ENCODE results near the gene ELF4.

ELF4 gene

DNA sequence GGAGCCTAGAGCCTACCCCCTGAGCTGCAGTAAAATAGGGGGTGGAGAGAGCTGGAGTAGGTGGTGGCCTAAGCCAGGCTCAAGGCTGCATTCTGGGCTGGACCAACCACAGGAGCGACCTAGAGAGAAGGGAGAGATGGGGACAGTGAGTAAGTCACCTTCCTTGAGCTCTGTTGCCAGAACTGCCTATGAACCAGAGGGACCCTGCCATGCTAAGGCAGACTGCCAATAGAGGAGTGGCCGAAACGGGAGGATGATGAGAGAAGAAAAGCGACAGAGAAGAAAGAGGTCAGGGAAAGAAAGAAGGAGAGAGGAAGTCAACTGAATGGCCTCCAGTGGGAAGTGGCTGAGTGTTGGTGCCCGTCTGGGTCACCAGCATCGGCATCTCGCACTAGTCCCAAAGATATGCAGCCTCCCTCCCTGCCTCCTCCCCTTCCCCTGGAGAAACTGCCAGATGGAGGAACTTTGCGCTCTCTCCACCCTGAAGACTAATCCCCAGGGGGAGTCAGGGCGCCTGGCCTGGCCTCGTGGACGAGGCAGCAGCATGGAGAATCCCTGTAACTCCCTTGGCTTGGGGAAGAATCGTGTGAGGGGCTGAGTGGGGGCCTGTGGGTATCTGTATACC, 28.8 kb downstream of the ELF4 start:
- no peaks in the 10 kb centered on the region for H3K9me3 ChIP-seq (replicated peaks; ENCODE audit: low read length)
- no peak overlapping the region for H3K4me2 ChIP-seq (ENCODE audit: low read length)
- H3K27me3 ChIP-seq (ENCODE audit: control insufficient read depth, insufficient read depth, low read length): no peaks in the 10 kb centered on the region
- H3K9ac ChIP-seq (ENCODE audit: low read depth, low read length): no peak overlapping the region
- H3K4me3 ChIP-seq (ENCODE audit: low read length): no peak overlapping the region
- peaks cover 25% of the 10 kb centered on the region for H3K4me1 ChIP-seq (ENCODE audit: control insufficient read depth, insufficient read depth, low read length)
- no peaks in the 10 kb centered on the region for H3K36me3 ChIP-seq (ENCODE audit: insufficient read depth, low read length)

DNA sequence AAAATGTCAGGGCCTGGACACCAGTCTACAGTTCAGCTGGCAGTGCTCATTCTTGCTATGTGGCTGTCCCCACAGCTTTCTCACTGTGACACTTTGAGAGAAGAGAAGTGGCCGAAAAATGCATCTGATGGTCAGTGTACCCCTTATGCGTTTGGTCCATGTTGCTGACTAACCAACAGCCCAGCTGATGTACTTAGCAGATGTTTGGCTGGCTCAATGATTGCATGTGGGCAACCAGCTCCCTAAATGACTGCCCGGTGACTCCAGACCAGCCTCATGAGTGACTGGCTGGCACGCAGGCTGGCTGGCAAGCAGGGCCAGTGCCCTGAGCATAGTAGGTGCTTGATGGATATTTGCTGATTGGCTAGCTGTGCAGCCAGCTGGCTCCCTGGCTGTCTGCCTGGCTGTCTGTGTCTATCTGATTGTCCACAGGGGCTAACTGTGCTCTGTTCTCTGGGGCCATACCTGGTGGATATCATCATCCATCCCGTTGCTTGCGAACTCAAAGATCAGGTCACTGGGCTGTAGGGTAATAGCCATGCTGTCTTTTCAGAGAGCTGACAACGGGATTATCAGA, 29.4 kb downstream of the ELF4 start:
- no peaks in the 10 kb centered on the region for H3K27me3 ChIP-seq (ENCODE audit: control insufficient read depth, insufficient read depth, low read length)
- peaks cover 24% of the 10 kb centered on the region for H3K4me1 ChIP-seq (ENCODE audit: control insufficient read depth, insufficient read depth, low read length)
- no peak overlapping the region for H3K4me3 ChIP-seq (ENCODE audit: low read length)
- H3K9me3 ChIP-seq (replicated peaks; ENCODE audit: low read length): no peaks in the 10 kb centered on the region
- no peak overlapping the region for H3K4me2 ChIP-seq (ENCODE audit: low read length)
- H3K36me3 ChIP-seq (ENCODE audit: insufficient read depth, low read length): no peaks in the 10 kb centered on the region
- H3K9ac ChIP-seq (ENCODE audit: low read depth, low read length): no peak overlapping the region

DNA sequence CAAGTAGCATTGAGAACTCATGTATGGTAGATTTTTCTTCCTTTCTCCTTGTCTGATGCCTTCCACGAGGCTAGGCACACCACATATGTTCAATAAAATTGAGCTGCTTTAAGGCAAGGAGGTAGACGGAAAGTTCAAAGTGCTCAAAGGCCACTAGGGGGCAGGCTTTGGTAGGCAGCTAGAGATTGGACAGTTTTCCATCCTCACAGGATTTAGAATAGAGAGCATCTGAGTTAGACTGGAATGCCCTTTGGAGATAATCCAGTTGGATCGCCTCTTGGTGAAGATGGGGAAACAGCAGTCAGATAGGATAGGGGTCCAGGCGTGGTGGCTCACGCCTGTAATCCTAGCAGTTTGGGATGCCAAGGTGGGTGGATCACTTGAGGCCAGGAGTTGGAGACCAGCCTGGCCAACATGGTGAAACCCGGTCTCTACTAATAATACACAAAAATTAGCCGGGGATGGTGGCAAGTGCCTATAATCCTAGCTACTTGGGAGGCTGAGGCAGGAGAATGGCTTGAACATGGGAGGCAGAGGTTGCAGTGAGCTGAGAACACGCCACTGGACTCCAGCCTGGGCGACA, 30.4 kb downstream of the ELF4 start:
- Histone ChIP-seq H3K27me3 (ENCODE audit: control insufficient read depth, insufficient read depth, low read length) (no peaks in the 10 kb centered on the region), H3K4me1 (ENCODE audit: control insufficient read depth, insufficient read depth, low read length) (peaks cover 17% of the 10 kb centered on the region), H3K4me3 (ENCODE audit: low read length) (no peak overlapping the region), H3K9me3 (replicated peaks; ENCODE audit: low read length) (no peaks in the 10 kb centered on the region), H3K9ac (ENCODE audit: low read depth, low read length) (no peak overlapping the region), H3K4me2 (ENCODE audit: low read length) (no peak overlapping the region), H3K36me3 (ENCODE audit: insufficient read depth, low read length) (no peaks in the 10 kb centered on the region)

DNA sequence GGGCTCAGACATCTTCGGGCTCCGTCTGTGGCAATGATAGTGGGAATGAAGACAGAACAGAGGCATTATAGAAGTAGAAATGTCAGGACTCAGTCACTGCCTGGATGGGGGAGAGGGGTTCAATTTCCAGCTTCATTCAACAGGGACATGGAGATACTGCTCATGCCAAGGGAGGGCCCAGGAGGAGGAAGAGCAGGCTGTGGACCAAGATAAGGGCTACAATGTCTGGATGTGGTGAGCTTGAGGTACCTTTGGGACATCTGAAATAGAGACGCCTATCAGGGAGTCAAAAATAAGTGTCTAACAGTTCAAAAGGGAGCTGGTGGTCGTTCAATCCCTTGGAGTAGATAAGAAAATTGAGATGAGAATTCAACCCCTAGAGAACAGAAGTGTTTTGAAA, 34.5 kb downstream of the ELF4 start:
- H3K4me2 ChIP-seq (ENCODE audit: low read length): no peak overlapping the region
- H3K36me3 ChIP-seq (ENCODE audit: insufficient read depth, low read length): peaks cover 12% of the 10 kb centered on the region
- H3K4me3 ChIP-seq (ENCODE audit: low read length): no peak overlapping the region
- no peaks in the 10 kb centered on the region for H3K4me1 ChIP-seq (ENCODE audit: control insufficient read depth, insufficient read depth, low read length)
- H3K9ac ChIP-seq (ENCODE audit: low read depth, low read length): no peak overlapping the region
- no peaks in the 10 kb centered on the region for H3K27me3 ChIP-seq (ENCODE audit: control insufficient read depth, insufficient read depth, low read length)
- no peaks in the 10 kb centered on the region for H3K9me3 ChIP-seq (replicated peaks; ENCODE audit: low read length)

DNA sequence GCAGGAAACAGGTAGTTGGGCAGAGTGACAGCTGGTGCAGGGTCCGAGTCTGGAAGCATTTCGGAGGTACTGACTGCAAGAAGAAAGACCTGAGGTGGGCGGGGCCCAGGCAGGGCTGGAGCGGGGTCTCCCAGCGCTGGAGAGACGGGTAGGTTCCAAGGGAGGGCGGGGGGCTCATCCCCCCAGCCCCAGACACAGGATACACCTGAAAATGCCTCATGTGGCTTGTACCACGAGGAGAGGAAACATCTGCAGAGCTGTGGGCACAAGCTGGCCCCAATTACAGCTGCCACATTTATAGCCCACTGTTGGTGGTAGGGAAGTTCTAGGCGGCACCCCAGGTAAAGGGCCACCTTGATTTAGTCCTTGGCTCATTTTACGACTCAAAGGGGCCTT, 38.0 kb downstream of the ELF4 start:
- Histone ChIP-seq H3K27me3 (ENCODE audit: control insufficient read depth, insufficient read depth, low read length) (no peaks in the 10 kb centered on the region), H3K4me3 (ENCODE audit: low read length) (no peak overlapping the region), H3K4me2 (ENCODE audit: low read length) (no peak overlapping the region), H3K9ac (ENCODE audit: low read depth, low read length) (no peak overlapping the region), H3K36me3 (ENCODE audit: insufficient read depth, low read length) (peaks cover 18% of the 10 kb centered on the region), H3K9me3 (replicated peaks; ENCODE audit: low read length) (no peaks in the 10 kb centered on the region), H3K4me1 (ENCODE audit: control insufficient read depth, insufficient read depth, low read length) (no peaks in the 10 kb centered on the region)

DNA sequence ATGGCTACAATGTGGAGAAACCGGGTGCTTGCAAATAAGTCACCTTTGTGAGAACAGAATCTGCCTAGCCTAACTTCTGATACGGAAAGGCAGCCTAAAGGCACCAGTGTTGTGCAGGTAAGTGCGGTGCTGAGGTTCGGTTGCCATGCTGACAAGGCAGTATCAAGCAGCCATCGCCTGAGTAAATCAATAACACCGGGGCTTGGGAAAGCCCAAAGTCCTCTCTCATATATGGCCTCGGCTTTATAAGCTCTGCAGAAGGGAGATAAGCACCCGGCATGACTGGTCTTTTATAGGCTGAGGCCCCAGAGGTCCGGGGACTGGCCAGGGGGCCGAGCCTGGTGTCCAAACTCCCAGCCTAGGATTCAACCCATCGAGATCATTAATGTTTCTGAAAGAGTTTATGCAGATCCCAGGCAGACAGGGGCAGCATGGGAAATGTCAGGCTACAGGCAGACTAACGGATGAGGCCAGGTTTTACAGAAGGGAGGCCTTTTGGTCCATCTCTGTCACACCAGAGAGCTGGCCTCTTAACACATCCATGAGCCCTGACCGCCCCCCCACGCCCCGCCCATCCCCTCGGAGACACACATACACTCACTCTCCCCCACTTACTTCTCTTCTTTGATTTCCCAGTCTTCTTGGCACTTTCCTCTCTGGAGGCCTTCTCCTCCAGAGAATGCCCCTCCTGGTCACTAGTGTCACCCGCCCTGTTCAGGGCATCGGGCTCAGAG, 38.5 kb downstream of the ELF4 start:
- no peak overlapping the region for H3K4me2 ChIP-seq (ENCODE audit: low read length)
- H3K4me1 ChIP-seq (ENCODE audit: control insufficient read depth, insufficient read depth, low read length): no peaks in the 10 kb centered on the region
- no peak overlapping the region for H3K4me3 ChIP-seq (ENCODE audit: low read length)
- no peak overlapping the region for H3K9ac ChIP-seq (ENCODE audit: low read depth, low read length)
- peaks cover 20% of the 10 kb centered on the region for H3K36me3 ChIP-seq (ENCODE audit: insufficient read depth, low read length)
- no peaks in the 10 kb centered on the region for H3K9me3 ChIP-seq (replicated peaks; ENCODE audit: low read length)
- H3K27me3 ChIP-seq (ENCODE audit: control insufficient read depth, insufficient read depth, low read length): no peaks in the 10 kb centered on the region

DNA sequence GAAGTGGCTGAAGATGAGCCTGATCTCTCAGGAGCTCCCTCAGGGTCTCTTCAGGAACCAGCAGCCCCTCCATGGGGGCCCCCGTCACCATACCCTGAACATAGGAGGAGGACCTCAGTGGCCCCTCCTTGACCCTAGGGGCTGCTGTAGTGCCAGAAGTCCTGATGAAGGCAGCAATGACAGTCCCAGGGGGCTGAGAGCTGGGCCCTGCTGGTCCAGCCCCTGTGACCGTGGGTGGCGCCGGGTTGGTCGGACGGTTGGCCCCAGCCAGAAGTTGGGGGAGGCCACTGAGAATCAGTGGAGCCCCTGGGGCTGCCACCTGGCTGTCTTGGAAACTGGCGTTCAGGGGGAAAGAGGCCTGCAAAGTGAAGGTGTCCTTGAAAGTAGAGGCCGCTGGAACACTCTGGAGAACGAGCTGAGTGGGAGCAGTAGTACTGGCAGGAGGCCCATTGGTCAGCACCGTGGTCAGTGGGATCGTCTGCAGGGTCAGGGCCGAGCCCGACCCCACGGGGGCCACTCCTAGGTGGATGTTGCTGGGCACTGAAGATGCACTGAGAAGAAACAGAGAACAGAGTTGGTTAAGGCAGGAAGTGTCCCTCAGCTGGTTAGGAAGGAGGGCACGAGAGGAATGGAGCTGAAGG, 43.2 kb downstream of the ELF4 start:
- Histone ChIP-seq H3K4me2 (ENCODE audit: low read length) (no peak overlapping the region), H3K4me3 (ENCODE audit: low read length) (no peak overlapping the region), H3K9me3 (replicated peaks; ENCODE audit: low read length) (no peaks in the 10 kb centered on the region), H3K36me3 (ENCODE audit: insufficient read depth, low read length) (peaks cover 20% of the 10 kb centered on the region), H3K9ac (ENCODE audit: low read depth, low read length) (no peak overlapping the region), H3K27me3 (ENCODE audit: control insufficient read depth, insufficient read depth, low read length) (no peaks in the 10 kb centered on the region), H3K4me1 (ENCODE audit: control insufficient read depth, insufficient read depth, low read length) (no peaks in the 10 kb centered on the region)

DNA sequence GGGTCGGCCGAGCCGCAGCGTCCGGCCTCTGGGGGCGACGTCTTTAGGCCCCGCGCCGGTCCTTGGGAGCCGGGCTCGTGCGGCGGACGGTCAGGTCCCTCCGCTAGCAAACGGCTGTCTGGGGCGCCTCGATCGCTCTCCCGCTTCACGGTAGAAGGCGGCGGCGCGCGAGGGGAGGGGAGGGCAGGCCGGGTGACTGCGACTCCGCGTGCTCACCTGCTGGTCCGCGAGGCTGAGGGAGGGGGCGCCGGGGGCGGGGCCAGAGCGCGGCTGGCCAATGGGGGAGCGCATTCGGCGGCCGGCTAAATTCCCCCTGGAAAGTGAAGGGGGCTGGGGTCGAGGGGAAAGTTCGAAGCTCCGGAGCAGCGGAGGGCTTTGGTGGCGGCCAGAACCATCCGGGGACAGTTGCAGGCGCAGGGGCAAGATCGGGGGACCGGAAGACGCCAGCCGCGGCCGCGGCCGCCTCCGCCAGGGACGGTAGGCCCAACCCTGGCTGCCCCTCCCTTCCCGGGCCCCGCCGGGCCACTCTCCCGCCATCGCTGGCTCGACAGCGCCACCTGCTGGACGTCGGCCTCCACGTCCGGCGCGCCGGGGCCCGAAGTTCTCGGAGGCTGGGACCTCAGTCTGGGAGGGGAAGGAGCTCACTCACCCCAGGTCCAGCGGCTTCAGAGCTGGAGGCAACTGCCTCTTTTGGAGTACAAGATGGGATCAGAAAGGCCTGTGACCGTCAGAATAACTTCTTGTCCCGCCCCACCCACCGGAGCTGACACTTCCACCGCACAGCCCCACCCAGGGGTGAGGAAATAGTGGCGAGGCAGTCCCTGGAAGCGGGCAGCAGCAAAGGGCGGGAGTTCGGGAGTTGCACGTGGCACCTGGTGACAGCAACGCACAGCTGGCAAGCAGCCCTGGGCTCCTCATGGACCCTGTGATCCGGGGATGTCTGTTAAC, 49.9 kb downstream of the ELF4 start:
- Histone ChIP-seq H3K36me3 (ENCODE audit: insufficient read depth, low read length) (peaks cover 6% of the 10 kb centered on the region), H3K9ac (ENCODE audit: low read depth, low read length) (peak overlapping the region; percentile 81), H3K27me3 (ENCODE audit: control insufficient read depth, insufficient read depth, low read length) (no peaks in the 10 kb centered on the region), H3K4me3 (ENCODE audit: low read length) (peak overlapping the region; percentile 77), H3K4me1 (ENCODE audit: control insufficient read depth, insufficient read depth, low read length) (peaks cover 2% of the 10 kb centered on the region), H3K9me3 (replicated peaks; ENCODE audit: low read length) (no peaks in the 10 kb centered on the region), H3K4me2 (ENCODE audit: low read length) (peak overlapping the region; percentile 76)

DNA sequence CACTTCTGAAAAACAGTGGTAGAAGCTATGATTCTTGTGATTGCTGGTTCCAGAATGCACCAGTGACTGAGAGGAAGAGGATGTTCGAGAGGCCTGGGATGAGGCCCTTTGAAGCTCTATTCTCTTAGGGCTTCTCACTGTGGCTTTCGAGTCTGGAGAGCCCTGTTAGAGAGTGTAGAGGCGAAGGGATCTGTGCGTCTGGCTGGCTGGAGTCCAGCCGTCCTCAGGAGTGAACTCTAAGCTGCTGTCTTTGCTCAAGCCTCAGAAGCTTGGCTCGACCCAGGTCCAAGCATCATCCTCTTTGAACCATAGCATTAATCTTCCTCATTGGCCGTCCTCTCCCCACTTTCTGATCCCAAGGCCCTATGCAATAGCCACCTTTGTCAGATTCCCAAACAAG, 51.6 kb downstream of the ELF4 start:
- Histone ChIP-seq H3K4me2 (ENCODE audit: low read length) (no peak overlapping the region), H3K36me3 (ENCODE audit: insufficient read depth, low read length) (no peaks in the 10 kb centered on the region), H3K9me3 (replicated peaks; ENCODE audit: low read length) (no peaks in the 10 kb centered on the region), H3K27me3 (ENCODE audit: control insufficient read depth, insufficient read depth, low read length) (no peaks in the 10 kb centered on the region), H3K4me1 (ENCODE audit: control insufficient read depth, insufficient read depth, low read length) (peaks cover 5% of the 10 kb centered on the region), H3K9ac (ENCODE audit: low read depth, low read length) (no peak overlapping the region), H3K4me3 (ENCODE audit: low read length) (no peak overlapping the region)

DNA sequence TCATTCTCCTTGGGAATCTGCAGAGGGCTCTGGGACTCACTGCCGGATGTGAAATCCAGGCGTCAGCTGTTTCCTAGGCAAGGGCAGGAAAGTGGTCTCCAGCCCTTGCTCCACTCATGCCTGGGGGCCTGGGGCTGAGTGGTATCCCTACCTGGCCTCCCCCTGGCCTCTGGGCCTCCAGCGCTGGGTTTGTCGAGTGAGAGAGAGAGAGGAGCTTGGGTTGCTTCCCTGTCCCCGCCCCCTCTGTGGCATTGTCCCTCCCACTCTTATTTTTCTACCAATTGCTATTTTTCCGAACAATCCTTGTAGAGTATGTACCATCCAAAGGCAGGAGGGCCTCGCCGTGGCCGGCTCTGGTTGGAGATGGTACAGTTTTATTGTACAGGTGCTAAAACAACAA, 53.1 kb downstream of the ELF4 start:
- H3K9ac ChIP-seq (ENCODE audit: low read depth, low read length): no peak overlapping the region

More for the DNA sequence above, 53.1 kb downstream of the ELF4 start:
- no peak overlapping the region for H3K4me2 ChIP-seq (ENCODE audit: low read length)
- H3K27me3 ChIP-seq (ENCODE audit: control insufficient read depth, insufficient read depth, low read length): no peaks in the 10 kb centered on the region
- H3K36me3 ChIP-seq (ENCODE audit: insufficient read depth, low read length): peaks cover under 1% of the 10 kb centered on the region
- H3K4me3 ChIP-seq (ENCODE audit: low read length): no peak overlapping the region
- peaks cover 5% of the 10 kb centered on the region for H3K4me1 ChIP-seq (ENCODE audit: control insufficient read depth, insufficient read depth, low read length)
- no peaks in the 10 kb centered on the region for H3K9me3 ChIP-seq (replicated peaks; ENCODE audit: low read length)
